WTC11 (cell line): ENCODE measurements around the gene ZNF366.

ENCODE experiments used
- ATF1 ChIP-seq: sonication (generic); formaldehyde crosslinking; IDR thresholded peaks from 2 replicates; pipeline ENCODE4 v1.8.1; 2023; ENCODE audit warnings: mild to moderate bottlenecking, moderate library complexity, missing genetic modification reagents
- ATF3 ChIP-seq: sonication (generic); formaldehyde crosslinking; conservative IDR thresholded peaks from 2 replicates; pipeline ENCODE4 v1.8.1; 2022; ENCODE audit warnings: mild to moderate bottlenecking, missing genetic modification reagents
- CBFB ChIP-seq: sonication (generic); formaldehyde crosslinking; IDR thresholded peaks from 2 replicates; pipeline ENCODE4 v1.8.1; 2022; ENCODE audit warnings: mild to moderate bottlenecking, low read depth, missing genetic modification reagents
- CTCF ChIP-seq: fragments of 200-600 bp; IDR thresholded peaks from 2 replicates; pipeline ENCODE4 v1.8.0; 2022; ENCODE audit warnings: antibody characterized with exemption
- EMX1 ChIP-seq: fragments of 250-450 bp; sonication (Bioruptor Pico); IDR thresholded peaks from 2 replicates; pipeline ENCODE4 v1.8.0; 2021; ENCODE audit warnings: mild to moderate bottlenecking
- MAX ChIP-seq: sonication (generic); formaldehyde crosslinking; IDR thresholded peaks from 2 replicates; pipeline ENCODE4 v1.8.0; 2022; ENCODE audit warnings: mild to moderate bottlenecking, missing genetic modification reagents
- NFE2L1 ChIP-seq: sonication (generic); formaldehyde crosslinking; IDR thresholded peaks from 2 replicates; pipeline ENCODE4 v1.8.1; 2023; ENCODE audit warnings: missing genetic modification reagents

GRCh38 chr5:72408603-72409002 lies 98.6 kb downstream of the ZNF366 start:
- TF ChIP-seq CTCF: no peak
- TF ChIP-seq CBFB (CRISPR knock-in tag): no peak
- TF ChIP-seq MAX (CRISPR knock-in tag): no peak
- no peak for TF ChIP-seq ATF1 (CRISPR knock-in tag)
- no peak for TF ChIP-seq EMX1 (CRISPR knock-in tag)
- TF ChIP-seq ATF3 (CRISPR knock-in tag): no peak
- TF ChIP-seq NFE2L1 (CRISPR knock-in tag): no peak
